ENCODE data around the gene PTGES3.
"Not testable (repeated sequence)": the region's sequence is repeated elsewhere in the genome, so short reads cannot be mapped to it uniquely, and the experiment has no call there.

The PTGES3 gene

GRCh38 chr12:56688129-56688845, at the start of gene PTGES3:
Gene PTGES3 (minus strand): TSS chr12:56688284. CDS start chr12:56687999, 285 bp downstream.
- DNase-seq = peak; percentile 99

- no peak for DNase-seq
Observed at GRCh38 chr12:56728139-56728861, 40.2 kb upstream of the PTGES3 start.

- DNase-seq = not testable (repeated sequence)
Observed at GRCh38 chr12:56726196-56726675, 38.2 kb upstream of the PTGES3 start.

- DNase-seq = no peak
Observed at GRCh38 chr12:56725723-56726102, 37.6 kb upstream of the PTGES3 start.

- peak; percentile 99 for DNase-seq
Observed at GRCh38 chr12:56724972-56725722, 37.1 kb upstream of the PTGES3 start, which contains the start of gene NACA. Gene NACA (minus strand): TSS chr12:56725299. CDS start chr12:56724521, 778 bp downstream.

- no peak for DNase-seq
Observed at GRCh38 chr12:56724701-56724971, 36.6 kb upstream of the PTGES3 start.

- DNase-seq = no peak
Observed at GRCh38 chr12:56723889-56724700, 36.0 kb upstream of the PTGES3 start.

DNA sequence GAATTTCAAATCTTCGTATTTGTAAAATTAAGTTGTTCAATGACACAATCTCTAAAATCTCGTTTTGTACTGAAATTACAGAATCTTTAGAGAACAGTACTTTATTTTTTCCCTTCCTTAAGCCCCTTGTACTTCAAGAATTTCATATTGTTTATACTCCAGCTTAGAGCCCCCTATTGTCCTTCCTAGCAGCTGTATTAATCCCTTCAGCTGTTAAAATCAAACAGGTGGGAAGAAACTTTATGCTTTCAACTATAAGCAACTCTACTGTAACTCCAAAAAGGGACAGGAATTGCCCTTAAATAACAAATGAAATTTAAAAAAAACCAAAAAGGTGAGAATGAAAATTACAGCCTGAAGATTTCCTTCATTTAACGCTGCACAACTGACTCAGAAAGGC, 35.3 kb upstream of the PTGES3 start:
- DNase-seq = no peak

- DNase-seq = no peak
Observed at GRCh38 chr12:56722832-56723231, 34.7 kb upstream of the PTGES3 start.

DNA sequence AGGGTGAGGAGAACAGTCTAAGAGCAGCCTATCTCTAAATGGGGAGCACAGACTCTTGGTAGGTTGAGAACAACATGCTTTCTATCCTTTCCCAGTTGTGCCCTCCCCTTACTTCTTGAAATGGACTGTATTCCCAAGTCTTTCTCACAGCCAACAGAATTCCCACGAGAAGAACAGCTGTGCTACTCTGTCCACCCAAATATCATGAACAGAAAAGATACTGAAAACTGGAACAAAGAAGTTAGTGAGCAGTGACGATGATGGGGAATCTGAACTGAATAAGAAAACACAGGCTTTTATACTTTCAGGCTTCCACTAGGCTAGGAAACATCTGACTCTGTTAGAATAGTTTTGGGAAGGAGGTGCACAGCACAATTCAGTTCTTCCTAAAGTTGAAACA, 33.6 kb upstream of the PTGES3 start:
- DNase-seq = no peak

DNA sequence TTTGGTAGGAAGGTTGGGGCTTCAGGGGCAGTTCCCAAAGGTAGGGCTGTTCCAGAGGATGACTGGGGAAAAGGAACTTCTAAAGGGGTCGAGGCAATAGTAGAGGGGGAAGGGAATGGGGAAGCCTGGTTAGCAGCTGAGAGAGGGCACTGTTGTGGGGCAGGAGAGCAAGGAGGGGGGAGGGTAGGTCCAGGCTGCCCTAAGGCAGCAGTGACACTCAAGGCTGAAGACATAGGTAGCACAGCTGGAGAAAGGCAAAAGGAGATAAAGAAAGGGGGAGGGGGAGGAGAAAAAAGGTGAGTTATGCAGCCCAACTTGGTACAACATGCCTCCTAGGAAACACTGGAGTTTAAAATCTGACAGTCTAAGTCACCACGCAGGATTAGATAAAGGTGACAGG, 33.1 kb upstream of the PTGES3 start:
- DNase-seq = no peak

DNA sequence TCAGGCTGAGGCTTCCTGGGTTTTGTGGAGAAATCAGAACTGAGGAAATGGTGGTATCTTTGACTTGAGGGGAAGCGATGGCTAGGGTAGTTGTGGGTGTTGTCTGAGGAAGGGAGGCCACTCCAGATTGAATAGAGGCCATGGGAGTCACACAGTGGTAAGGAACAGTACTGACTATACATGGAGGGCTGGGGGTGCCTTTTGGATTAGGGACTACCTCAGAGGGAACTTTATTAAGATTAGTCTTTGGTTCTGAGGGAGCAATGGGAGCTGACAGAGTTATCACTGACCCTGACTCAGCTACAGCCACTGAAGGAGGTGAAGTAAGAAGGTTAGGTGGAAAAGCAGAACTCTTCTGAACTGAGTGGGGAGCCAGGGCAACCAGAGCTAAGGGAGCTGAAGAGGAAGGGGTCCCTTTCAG, 32.7 kb upstream of the PTGES3 start:
- DNase-seq = no peak

- no peak for DNase-seq
Observed at GRCh38 chr12:56719056-56719455, 31.0 kb upstream of the PTGES3 start.

DNA sequence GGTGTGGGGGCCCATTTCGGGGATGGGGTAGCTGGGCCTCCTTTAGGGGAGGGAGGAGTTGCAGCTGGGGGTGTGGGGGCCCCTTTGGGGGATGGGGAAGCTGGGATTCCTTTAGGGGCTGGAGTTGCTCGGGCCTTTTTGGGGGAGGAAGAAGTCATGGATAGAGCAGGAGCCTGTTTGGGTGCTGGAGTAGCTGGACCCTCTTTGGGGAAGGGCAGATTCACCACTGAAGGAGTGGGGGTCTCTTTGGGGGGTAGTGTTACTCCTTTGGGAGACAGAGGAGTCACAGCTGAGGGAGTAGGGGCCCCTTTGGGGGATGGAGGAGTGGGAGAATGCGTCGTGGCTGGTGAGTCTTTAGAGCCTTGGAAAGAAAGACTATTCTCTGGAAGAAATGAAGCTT, 30.6 kb upstream of the PTGES3 start:
- no peak for DNase-seq

DNA sequence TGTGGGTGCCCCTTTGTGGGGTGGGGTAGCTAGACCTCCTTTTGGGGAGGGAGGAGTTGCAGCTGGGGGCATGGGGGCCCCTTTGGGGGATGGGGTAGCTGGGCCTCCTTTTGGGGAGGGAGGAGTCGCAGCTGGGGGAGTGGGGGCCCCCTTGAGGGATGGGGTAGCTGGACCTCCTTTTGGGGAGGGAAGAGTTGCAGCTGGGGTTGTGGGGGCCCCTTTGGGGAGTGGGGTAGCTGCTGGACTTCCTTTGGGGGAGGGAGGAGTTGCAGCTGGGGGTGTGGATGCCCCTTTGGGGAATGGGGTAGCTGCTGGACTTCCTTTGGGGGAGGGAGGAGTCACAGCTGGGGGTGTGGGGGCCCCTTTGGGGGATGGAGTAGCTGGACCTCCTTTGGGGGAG, 30.1 kb upstream of the PTGES3 start:
- no peak for DNase-seq

DNA sequence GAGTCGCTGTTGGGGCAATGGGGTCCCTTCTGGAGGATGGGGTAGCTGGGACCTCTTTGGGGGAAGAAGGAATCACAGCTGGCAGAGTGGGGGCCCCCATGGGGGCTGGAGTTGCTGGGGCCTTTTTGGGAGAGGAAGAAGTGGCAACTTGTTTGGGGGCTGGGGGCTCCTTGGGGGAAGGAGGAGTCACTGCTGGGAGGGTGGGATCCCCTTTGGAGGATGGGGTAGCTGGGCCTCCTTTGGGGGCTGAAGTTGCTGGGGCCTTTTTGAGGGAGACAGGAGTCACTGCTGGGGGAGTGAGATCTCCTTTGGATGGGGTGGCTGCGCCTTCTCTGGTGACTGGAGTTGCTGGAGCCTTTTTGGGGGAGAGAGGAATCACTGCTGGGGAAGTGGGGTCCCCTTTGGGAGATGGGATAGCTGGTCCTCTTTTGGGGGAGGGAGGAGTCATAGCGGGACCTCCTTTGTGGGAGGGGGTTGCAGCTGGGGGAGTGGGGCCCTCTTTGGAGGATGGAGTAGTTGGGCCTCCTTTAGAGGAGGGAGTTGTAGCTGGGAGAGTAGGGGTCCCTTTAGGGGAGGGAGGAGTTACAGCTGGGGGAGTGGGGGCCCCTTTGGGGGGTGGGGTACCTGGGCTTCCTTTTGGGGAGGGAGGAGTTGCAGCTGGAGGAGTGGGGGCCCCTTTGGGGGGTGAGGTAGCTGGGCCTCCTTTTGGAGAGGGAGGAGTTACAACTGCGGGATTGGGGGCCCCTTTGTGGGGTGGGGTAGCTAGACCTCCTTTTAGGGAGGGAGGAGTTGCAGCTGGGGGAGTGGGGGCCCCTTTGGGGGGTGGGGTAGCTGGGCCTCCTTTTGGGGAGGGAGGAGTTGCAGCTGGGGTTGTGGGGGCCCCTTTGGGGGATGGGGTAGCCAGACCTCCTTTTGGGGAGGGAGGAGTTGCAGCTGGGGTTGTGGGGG, 29.1 kb upstream of the PTGES3 start:
- no peak for DNase-seq

GRCh38 chr12:56716458-56716857, 28.4 kb upstream of the PTGES3 start:
- DNase-seq = no peak

DNA sequence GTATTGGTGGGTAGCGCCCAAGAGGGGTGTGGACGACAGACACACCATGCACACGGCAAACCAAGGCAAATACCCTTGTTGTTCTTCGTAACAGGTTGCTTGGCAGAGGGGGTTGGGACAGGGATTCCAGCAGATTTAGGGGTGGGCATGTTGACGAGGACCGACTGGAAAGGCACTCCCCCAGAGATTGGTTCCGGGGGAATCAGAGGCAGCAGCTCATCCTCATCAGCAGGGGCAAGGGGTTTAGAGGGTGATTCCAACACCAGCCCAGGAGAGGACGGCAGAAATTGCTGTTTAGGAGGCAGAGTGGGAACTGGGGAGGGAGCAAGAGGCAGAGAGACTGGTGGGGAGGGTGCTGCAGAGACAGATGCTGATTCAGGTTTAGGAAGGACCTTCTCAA, 27.7 kb upstream of the PTGES3 start:
- DNase-seq = no peak

GRCh38 chr12:56714431-56714929, 26.4 kb upstream of the PTGES3 start:
- no peak for DNase-seq

DNA sequence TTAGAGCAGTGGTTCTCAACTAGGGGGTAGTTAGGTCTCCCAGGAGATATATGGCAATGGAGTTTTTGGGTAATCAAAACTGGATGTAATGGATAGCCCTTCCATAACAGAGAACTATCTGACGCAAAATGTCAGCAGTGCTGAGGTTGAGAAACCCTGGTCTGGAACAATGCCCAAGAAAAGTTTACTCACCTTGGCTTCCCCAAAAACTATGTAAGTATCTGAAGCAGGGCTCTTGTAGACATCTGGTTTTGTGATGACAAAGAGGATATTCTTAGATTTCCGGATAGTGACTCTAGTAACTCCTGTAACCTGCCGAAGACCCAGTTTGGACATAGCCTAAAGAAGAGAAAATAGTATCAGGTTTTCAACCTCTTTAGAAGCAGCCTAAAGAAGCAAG, 25.3 kb upstream of the PTGES3 start:
- DNase-seq = no peak

- no peak for DNase-seq
Observed at GRCh38 chr12:56709759-56710376, 21.8 kb upstream of the PTGES3 start.
